H4 (cell line): ENCODE measurements around the gene CINP. TPM values are rescaled to one million over a fixed set of nuclear protein-coding genes. Genes with fewer than 3 reads are reported as not detected.
"Not testable (repeated sequence)": the region's sequence is repeated elsewhere in the genome, so short reads cannot be mapped to it uniquely, and the experiment has no call there.

Experiments
- DNase-seq: peaks from one replicate; pipeline ENCODE4 v3.0.0-alpha.2; 2015; ENCODE audit warnings: low spot score
- total RNA-seq: library from RNA; depleted of rRNA; stranded (reverse); fragments of >200 nt; shearing (Covaris generic); gene quantifications from 2 replicates; pipeline ENCODE4 v1.2.3, GENCODE V29; 2014

CINP gene
- total RNA-seq, 1 experiment from 2014 or later, result 51.8 TPM

GRCh38 chr14:102353126-102353619 lies 9.5 kb downstream of the CINP start:
- DNase-seq, result no peak

- no peak for DNase-seq
These were observed 10.5 kb downstream of the CINP start for GRCh38 chr14:102352213-102352612.

- not testable (repeated sequence) for DNase-seq
These were observed 11.1 kb downstream of the CINP start for GRCh38 chr14:102351593-102351992.

- no peak for DNase-seq
These were observed 11.7 kb downstream of the CINP start for GRCh38 chr14:102351023-102351422.

GRCh38 chr14:102348376-102348775 lies 14.3 kb downstream of the CINP start:
- DNase-seq, result no peak

- no peak for DNase-seq
These were observed 16.0 kb downstream of the CINP start for GRCh38 chr14:102346645-102347044.

- no peak for DNase-seq
These were observed 17.5 kb downstream of the CINP start for GRCh38 chr14:102345232-102345631.

- DNase-seq, result no peak
These were observed 18.2 kb downstream of the CINP start for GRCh38 chr14:102344485-102344884.

GRCh38 chr14:102344084-102344483 lies 18.6 kb downstream of the CINP start:
- DNase-seq, result no peak

GRCh38 chr14:102342238-102342637 lies 20.5 kb downstream of the CINP start:
- no peak for DNase-seq

- DNase-seq, result no peak
These were observed 21.1 kb downstream of the CINP start for GRCh38 chr14:102341566-102341965.

GRCh38 chr14:102338724-102339123 lies 24.0 kb downstream of the CINP start:
- no peak for DNase-seq

- DNase-seq, result no peak
These were observed 27.5 kb downstream of the CINP start for GRCh38 chr14:102335163-102335562.

GRCh38 chr14:102333795-102334705 lies 28.6 kb downstream of the CINP start:
- DNase-seq, result no peak

GRCh38 chr14:102333390-102333789 lies 29.3 kb downstream of the CINP start:
- no peak for DNase-seq

- DNase-seq, result no peak
These were observed 31.9 kb downstream of the CINP start for GRCh38 chr14:102330806-102331205.

- DNase-seq, result not testable (repeated sequence)
These were observed 33.3 kb downstream of the CINP start for GRCh38 chr14:102329381-102329780.

GRCh38 chr14:102326583-102326982 lies 36.1 kb downstream of the CINP start:
- no peak for DNase-seq

GRCh38 chr14:102325791-102326345 lies 36.8 kb downstream of the CINP start:
- DNase-seq, result no peak

GRCh38 chr14:102323102-102323501 lies 39.6 kb downstream of the CINP start:
- peak; percentile 76 for DNase-seq

- no peak for DNase-seq
These were observed 41.0 kb downstream of the CINP start for GRCh38 chr14:102321456-102322422.
